ENCODE measurements around the gene TMEFF2. TPM values are rescaled to one million over a fixed set of nuclear protein-coding genes. Genes with fewer than 3 reads are reported as not detected.

TMEFF2 gene
- total RNA-seq, 2 donors from 2014 or later: 0.09 TPM; not detected in 1

DNA sequence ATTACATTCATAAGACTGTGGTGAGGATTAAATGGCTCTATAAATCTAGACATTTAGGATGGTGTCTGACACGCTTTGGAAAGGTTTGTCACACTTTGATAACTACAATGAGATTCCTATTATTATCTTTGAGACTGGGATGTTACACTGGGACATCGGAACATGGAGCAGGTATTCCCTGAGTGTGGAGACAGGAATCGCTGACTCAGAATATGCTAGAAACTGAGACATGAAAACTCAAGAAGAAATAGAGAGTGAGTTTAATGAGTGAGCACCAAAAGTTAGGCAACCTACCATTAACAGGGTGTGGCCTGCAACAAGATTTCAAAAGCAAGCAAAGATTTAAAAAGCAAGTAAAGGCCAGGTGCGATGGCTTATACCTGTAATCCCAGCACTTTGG is 145.4 kb downstream of the TMEFF2 start:
- no peaks in the 10 kb centered on the region for H3K36me3 ChIP-seq (ENCODE audit: control insufficient read depth, insufficient read depth, low read length)
- Mint-ChIP-seq H3K9me3 (no peaks in the 10 kb centered on the region), H3K27me3 (ENCODE audit: insufficient read depth) (no peaks in the 10 kb centered on the region), H3K4me1 (peaks cover 3% of the 10 kb centered on the region), H3K36me3 (ENCODE audit: low read depth) (no peaks in the 10 kb centered on the region), H3K27ac (no peak overlapping the region), H3K4me3 (no peak overlapping the region)
- TF ChIP-seq, protein P1, sequence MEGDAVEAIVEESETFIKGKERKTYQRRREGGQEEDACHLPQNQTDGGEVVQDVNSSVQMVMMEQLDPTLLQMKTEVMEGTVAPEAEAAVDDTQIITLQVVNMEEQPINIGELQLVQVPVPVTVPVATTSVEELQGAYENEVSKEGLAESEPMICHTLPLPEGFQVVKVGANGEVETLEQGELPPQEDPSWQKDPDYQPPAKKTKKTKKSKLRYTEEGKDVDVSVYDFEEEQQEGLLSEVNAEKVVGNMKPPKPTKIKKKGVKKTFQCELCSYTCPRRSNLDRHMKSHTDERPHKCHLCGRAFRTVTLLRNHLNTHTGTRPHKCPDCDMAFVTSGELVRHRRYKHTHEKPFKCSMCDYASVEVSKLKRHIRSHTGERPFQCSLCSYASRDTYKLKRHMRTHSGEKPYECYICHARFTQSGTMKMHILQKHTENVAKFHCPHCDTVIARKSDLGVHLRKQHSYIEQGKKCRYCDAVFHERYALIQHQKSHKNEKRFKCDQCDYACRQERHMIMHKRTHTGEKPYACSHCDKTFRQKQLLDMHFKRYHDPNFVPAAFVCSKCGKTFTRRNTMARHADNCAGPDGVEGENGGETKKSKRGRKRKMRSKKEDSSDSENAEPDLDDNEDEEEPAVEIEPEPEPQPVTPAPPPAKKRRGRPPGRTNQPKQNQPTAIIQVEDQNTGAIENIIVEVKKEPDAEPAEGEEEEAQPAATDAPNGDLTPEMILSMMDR (conservative IDR thresholded peaks at IDR 0.05): no peak
- no peaks in the 10 kb centered on the region for H3K9me3 ChIP-seq (ENCODE audit: control insufficient read depth, low read length)
- no peaks in the 10 kb centered on the region for H3K4me1 ChIP-seq (ENCODE audit: control insufficient read depth, insufficient read depth, low read length)
- whole genome bisulfite sequencing, 2 experiments (ENCODE audit: insufficient coverage in 1 of 2, insufficient read length in 1 of 2): 79 to 83% methylated on average over 4 of the region's 4 CpGs
- DNase-seq: no peak
- H3K27ac ChIP-seq (ENCODE audit: low read depth, low read length): no peak overlapping the region
- H3K27me3 ChIP-seq (ENCODE audit: control insufficient read depth, insufficient read depth, low read length, poor library complexity, severe bottlenecking): no peaks in the 10 kb centered on the region
- no peak overlapping the region for H3K4me3 ChIP-seq (ENCODE audit: low read length)
- no peak overlapping the region for H3K9ac ChIP-seq (ENCODE audit: extremely low read depth, low read length, poor library complexity, severe bottlenecking)

DNA sequence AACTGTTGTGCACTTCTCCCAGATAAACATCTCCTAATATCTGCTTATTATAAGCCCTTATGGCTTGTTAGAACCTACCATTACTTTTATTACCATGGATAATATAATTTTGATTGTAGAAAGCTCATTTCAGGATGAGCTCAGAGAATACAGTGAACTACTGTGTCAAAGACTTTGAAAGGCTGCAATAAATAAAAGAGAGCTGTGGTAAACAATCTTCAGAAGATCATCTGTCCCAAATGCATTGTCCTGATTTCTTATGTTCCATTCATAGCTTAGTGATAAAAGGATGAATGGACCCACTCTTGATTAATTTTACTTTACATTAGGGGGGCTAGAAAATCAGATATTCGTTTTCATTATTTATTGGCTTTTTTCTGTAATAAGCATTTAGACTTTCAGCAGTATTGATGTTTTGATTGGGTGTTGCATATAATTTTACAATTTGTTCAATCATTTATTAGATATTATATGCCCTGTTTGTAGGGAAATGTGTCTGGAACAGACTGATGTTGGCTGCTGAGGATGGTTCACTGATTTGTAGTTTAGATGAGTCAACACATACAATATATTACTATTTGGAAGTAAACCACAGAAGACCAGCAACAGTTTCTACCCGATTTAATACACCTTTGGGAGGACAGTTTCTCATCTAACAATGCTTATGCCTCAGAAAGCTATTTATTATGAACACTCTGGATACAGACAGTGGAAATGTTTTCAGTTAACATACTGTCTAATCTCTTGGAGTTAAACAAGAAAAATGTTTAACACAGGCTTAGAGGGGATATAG is 147.2 kb downstream of the TMEFF2 start:
- DNase-seq: no peak
- no peaks in the 10 kb centered on the region for H3K9me3 ChIP-seq (ENCODE audit: control insufficient read depth, low read length)
- Mint-ChIP-seq H3K27me3 (ENCODE audit: insufficient read depth) (no peaks in the 10 kb centered on the region), H3K4me3 (no peak overlapping the region), H3K36me3 (ENCODE audit: low read depth) (no peaks in the 10 kb centered on the region), H3K9me3 (no peaks in the 10 kb centered on the region), H3K27ac (no peak overlapping the region), H3K4me1 (no peaks in the 10 kb centered on the region)
- no peak overlapping the region for H3K4me3 ChIP-seq (ENCODE audit: low read length)
- no peaks in the 10 kb centered on the region for H3K4me1 ChIP-seq (ENCODE audit: control insufficient read depth, insufficient read depth, low read length)
- H3K27ac ChIP-seq (ENCODE audit: low read depth, low read length): no peak overlapping the region
- no peaks in the 10 kb centered on the region for H3K27me3 ChIP-seq (ENCODE audit: control insufficient read depth, insufficient read depth, low read length, poor library complexity, severe bottlenecking)
- TF ChIP-seq, protein P1 (conservative IDR thresholded peaks at IDR 0.05): no peak
- 83 to 86% methylated on average over 1 to 2 of the region's 2 CpGs for WGBS, 2 experiments (ENCODE audit: insufficient coverage in 1 of 2, insufficient read length in 1 of 2)
- H3K9ac ChIP-seq (ENCODE audit: extremely low read depth, low read length, poor library complexity, severe bottlenecking): no peak overlapping the region
- no peaks in the 10 kb centered on the region for H3K36me3 ChIP-seq (ENCODE audit: control insufficient read depth, insufficient read depth, low read length)

DNA sequence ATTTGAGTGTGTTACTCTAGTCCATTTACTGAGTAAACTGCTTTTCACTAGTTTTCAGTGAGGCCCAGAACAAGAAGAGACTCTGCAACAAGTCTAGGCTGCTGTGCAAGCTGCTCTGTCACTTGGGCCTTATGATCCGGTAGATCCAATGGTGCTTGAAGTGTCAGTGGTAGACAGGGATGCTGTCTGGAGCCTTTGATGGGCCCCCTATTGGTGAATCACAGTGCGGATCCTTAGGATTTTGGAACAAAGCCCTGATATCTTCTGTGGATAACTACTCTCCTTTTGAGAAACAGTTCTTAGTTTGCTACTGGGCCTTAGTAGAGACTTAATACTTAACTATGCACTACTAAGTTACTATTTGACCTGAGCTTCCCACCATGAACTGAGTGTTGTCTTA is 150.2 kb downstream of the TMEFF2 start:
- TF ChIP-seq, protein P1 (conservative IDR thresholded peaks at IDR 0.05): peak; percentile 62
- H3K4me3 Mint-ChIP-seq: no peak overlapping the region
- Histone ChIP-seq H3K36me3 (ENCODE audit: control insufficient read depth, insufficient read depth, low read length) (no peaks in the 10 kb centered on the region), H3K27me3 (ENCODE audit: control insufficient read depth, insufficient read depth, low read length, poor library complexity, severe bottlenecking) (no peaks in the 10 kb centered on the region), H3K27ac (ENCODE audit: low read depth, low read length) (no peak overlapping the region), H3K4me3 (ENCODE audit: low read length) (no peak overlapping the region), H3K9ac (ENCODE audit: extremely low read depth, low read length, poor library complexity, severe bottlenecking) (no peak overlapping the region), H3K4me1 (ENCODE audit: control insufficient read depth, insufficient read depth, low read length) (no peaks in the 10 kb centered on the region), H3K9me3 (ENCODE audit: control insufficient read depth, low read length) (no peaks in the 10 kb centered on the region)
- no peak overlapping the region for H3K27ac Mint-ChIP-seq
- H3K27me3 Mint-ChIP-seq (ENCODE audit: insufficient read depth): no peaks in the 10 kb centered on the region
- H3K4me1 Mint-ChIP-seq: no peaks in the 10 kb centered on the region
- peak; percentile 51 for DNase-seq
- H3K36me3 Mint-ChIP-seq (ENCODE audit: low read depth): no peaks in the 10 kb centered on the region
- H3K9me3 Mint-ChIP-seq: no peaks in the 10 kb centered on the region
- 91 to 100% methylated on average over 1 to 2 of the region's 2 CpGs for WGBS, 2 experiments (ENCODE audit: insufficient coverage in 1 of 2, insufficient read length in 1 of 2)
